PC-9 (cell line): Measurements from ENCODE around the gene OR52J3. TPM values are rescaled to one million over a fixed set of nuclear protein-coding genes. Genes with fewer than 3 reads are reported as not detected.

Experiments used
- BruUV-seq: library from RNA; stranded (reverse); fragments of 400-500 nt; replicated peaks from 2 replicates; lab custom pipeline; 2021; lab: Mats Ljungman, UMichigan
- CTCF ChIA-PET: fragments of 300-600 bp; sonication (Branson Sonifier 250); formaldehyde crosslinking; loops from one replicate; lab custom pipeline; 2022; ENCODE audit warnings: antibody characterized with exemption; lab: Charles Lee
- POLR2A ChIA-PET: fragments of 300-600 bp; sonication (Branson Sonifier 250); formaldehyde crosslinking; loops from one replicate; lab custom pipeline; 2022; ENCODE audit warnings: antibody characterized with exemption; ENCODE audit not compliant: unreplicated experiment; lab: Charles Lee
- DNase-seq, 2 experiments: peaks; one replicate each; pipeline versions ENCODE4 v3.0.0 to v3.0.0-alpha.2; 2015 to 2022; ENCODE audit warnings: mixed read lengths in 1 of 2
- H2AFZ ChIP-seq: fragments of 200-600 bp; sonication (generic); 2 replicates; pipeline ENCODE4 v1.8.1; 2017; ENCODE audit warnings: antibody characterized with exemption
- H3F3A ChIP-seq: fragments of 200-600 bp; sonication (generic); 2 replicates; pipeline ENCODE4 v1.8.1; 2017; ENCODE audit warnings: antibody characterized with exemption, mild to moderate bottlenecking, low read depth; ENCODE audit not compliant: insufficient read depth
- H3K27ac ChIP-seq: fragments of 200-600 bp; sonication (generic); 2 replicates; pipeline ENCODE4 v1.6.1; 2016; ENCODE audit warnings: mixed run types
- H3K27me3 ChIP-seq: fragments of 200-600 bp; sonication (generic); 2 replicates; pipeline ENCODE4 v1.6.1; 2016; ENCODE audit warnings: low read depth, mixed run types; ENCODE audit not compliant: insufficient read depth
- H3K36me3 ChIP-seq: fragments of 200-600 bp; sonication (generic); 2 replicates; pipeline ENCODE4 v1.6.1; 2016; ENCODE audit warnings: low read depth, mixed run types
- H3K4me1 ChIP-seq: fragments of 200-600 bp; sonication (generic); replicated peaks from 2 replicates; pipeline ENCODE4 v1.6.1; 2016; ENCODE audit warnings: mixed run types; ENCODE audit not compliant: insufficient read depth
- H3K4me2 ChIP-seq: fragments of 200-600 bp; sonication (generic); 2 replicates; pipeline ENCODE4 v1.6.1; 2017; ENCODE audit warnings: mixed run types
- H3K4me3 ChIP-seq: fragments of 200-600 bp; sonication (generic); 2 replicates; pipeline ENCODE4 v1.6.1; 2016; ENCODE audit warnings: mixed run types
- H3K79me2 ChIP-seq: fragments of 200-600 bp; sonication (generic); 2 replicates; pipeline ENCODE4 v1.6.1; 2017; ENCODE audit warnings: low read depth, mixed run types
- H3K9me2 ChIP-seq: fragments of 200-600 bp; sonication (generic); 2 replicates; pipeline ENCODE4 v1.8.1; 2017; ENCODE audit warnings: mild to moderate bottlenecking; ENCODE audit not compliant: insufficient read depth
- H3K9me3 ChIP-seq: fragments of 200-600 bp; sonication (generic); 2 replicates; pipeline ENCODE4 v1.8.1; 2016; ENCODE audit warnings: low read depth; ENCODE audit not compliant: insufficient read depth
- H4K20me1 ChIP-seq: fragments of 200-600 bp; sonication (generic); 2 replicates; pipeline ENCODE4 v1.8.1; 2017; ENCODE audit not compliant: insufficient read depth
- EZH2 ChIP-seq: fragments of 200-600 bp; sonication (generic); IDR thresholded peaks from 2 replicates; pipeline ENCODE4 v1.8.0; 2017; ENCODE audit warnings: antibody characterized with exemption, low read depth
- intact Hi-C: fragments of 100-400 bp; cut with micrococcal nuclease; formaldehyde crosslinking; loops from one replicate; pipeline ENCODE4 v1.10.0; 2022; ENCODE audit not compliant: unreplicated experiment
- total RNA-seq: library from RNA; stranded (reverse); gene quantifications from 2 replicates; pipeline ENCODE4 v1.2.3, GENCODE V29; 2021
- TF ChIP-seq, protein P1 (sequence below): fragments of 200-600 bp; sonication (generic); conservative IDR thresholded peaks from 2 replicates; pipeline ENCODE4 v1.6.1; 2017; ENCODE audit warnings: mixed run types, antibody characterized with exemption, mild to moderate bottlenecking, moderate library complexity

Gene OR52J3
- total RNA-seq, 1 experiment from 2014 or later, result not detected

DNA sequence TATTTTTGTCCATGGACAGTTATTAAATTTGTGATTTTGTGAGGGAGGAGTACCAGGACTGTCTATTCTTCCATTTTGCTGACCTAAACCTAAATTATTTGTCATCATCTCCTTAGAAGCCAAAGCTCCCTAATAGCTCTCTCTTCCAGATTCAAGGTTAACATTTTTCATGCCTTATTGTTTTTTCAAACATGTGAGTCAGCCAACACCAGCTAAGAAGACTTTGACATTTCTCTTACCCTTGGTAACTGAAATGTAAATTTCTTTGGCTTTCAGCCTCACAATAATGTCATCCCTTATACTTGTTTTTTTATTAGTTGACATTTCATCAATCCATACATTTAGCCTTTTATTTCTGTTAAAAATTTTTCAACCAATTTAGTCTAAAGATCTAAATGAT lies 42.2 kb downstream of the OR52J3 start:
- Histone ChIP-seq H3K27ac (no peak overlapping the region), H3K9me2 (no peaks in the 10 kb centered on the region), H4K20me1 (no peaks in the 10 kb centered on the region), H3K4me1 (no peaks in the 10 kb centered on the region), H3F3A (no peaks in the 10 kb centered on the region), H3K4me2 (no peak overlapping the region), H3K9me3 (no peaks in the 10 kb centered on the region), H3K27me3 (no peaks in the 10 kb centered on the region), H3K36me3 (no peaks in the 10 kb centered on the region), H3K4me3 (no peak overlapping the region), H2AFZ (no peak overlapping the region), H3K79me2 (no peaks in the 10 kb centered on the region)
- no TSS peak for BruUV-seq
- TF ChIP-seq, protein P1, sequence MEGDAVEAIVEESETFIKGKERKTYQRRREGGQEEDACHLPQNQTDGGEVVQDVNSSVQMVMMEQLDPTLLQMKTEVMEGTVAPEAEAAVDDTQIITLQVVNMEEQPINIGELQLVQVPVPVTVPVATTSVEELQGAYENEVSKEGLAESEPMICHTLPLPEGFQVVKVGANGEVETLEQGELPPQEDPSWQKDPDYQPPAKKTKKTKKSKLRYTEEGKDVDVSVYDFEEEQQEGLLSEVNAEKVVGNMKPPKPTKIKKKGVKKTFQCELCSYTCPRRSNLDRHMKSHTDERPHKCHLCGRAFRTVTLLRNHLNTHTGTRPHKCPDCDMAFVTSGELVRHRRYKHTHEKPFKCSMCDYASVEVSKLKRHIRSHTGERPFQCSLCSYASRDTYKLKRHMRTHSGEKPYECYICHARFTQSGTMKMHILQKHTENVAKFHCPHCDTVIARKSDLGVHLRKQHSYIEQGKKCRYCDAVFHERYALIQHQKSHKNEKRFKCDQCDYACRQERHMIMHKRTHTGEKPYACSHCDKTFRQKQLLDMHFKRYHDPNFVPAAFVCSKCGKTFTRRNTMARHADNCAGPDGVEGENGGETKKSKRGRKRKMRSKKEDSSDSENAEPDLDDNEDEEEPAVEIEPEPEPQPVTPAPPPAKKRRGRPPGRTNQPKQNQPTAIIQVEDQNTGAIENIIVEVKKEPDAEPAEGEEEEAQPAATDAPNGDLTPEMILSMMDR, result no peak
- TF ChIP-seq EZH2, result no peak
- ChIA-PET POLR2A (no interaction called here), CTCF (no interaction called here)
- intact Hi-C loops, result no loop called here
- no peak for DNase-seq

DNA sequence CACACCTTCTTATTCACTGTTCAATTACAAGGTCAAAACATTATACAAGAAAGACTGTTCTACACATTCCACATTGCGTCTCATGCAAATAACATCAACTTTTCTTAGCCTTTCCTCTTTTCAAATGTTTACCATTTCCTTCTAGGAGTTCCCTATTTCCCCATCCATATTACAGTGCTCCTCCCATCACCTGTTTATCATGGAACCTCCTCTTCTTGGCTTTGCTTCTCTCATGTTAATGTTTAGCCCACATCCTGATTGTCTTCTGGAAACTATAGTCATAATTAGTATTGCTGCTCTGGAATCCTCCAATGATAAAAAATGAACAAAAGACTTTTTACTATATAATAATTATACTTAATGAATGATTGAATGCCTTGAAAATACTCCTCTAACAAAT lies 44.3 kb downstream of the OR52J3 start:
- Histone ChIP-seq H3K4me1 (no peaks in the 10 kb centered on the region), H4K20me1 (no peaks in the 10 kb centered on the region), H3K27ac (no peak overlapping the region), H3K4me2 (no peak overlapping the region), H3K4me3 (no peak overlapping the region), H3K36me3 (no peaks in the 10 kb centered on the region), H3K79me2 (no peaks in the 10 kb centered on the region), H3F3A (no peaks in the 10 kb centered on the region), H3K9me3 (no peaks in the 10 kb centered on the region), H2AFZ (no peak overlapping the region), H3K27me3 (no peaks in the 10 kb centered on the region), H3K9me2 (no peaks in the 10 kb centered on the region)
- ChIA-PET POLR2A (no interaction called here), CTCF (no interaction called here)
- intact Hi-C loops, result no loop called here
- TF ChIP-seq EZH2, result no peak
- TF ChIP-seq, protein P1, result no peak
- BruUV-seq, result no TSS peak
- DNase-seq, result no peak

DNA sequence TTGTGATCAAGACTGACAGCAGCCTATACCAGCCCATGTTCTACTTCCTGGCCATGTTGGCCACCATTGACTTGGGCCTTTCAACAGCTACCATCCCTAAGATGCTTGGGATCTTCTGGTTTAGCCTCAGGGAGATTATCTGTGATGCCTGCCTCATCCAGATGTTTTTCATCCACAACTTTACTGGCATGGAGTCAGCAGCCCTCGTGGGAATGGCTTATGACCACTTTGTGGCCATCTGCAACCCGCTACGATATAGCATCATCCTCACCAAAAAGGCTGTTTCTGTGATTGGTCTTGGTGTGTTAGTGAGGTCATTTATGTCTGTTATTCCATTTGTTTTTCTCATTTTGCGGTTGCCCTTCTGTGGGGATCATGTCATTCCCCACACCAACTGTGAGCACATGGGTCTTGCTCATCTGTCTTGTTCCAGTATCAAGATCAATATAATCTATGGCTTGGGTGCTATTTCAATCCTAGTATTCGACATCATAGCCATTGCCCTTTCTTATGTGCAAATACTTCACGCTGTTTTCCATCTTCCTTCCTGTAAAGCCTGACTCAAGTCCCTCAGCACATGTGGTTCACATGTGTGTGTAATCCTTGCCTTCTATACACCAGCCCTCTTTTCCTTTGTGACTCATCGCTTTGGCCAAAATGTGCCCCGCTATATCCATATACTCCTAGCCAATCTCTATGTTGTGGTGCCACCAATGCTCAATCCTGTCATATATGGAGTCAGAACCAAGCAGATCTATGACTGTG lies 46.7 kb downstream of the OR52J3 start:
- H3K4me3 ChIP-seq, result no peak overlapping the region
- no peaks in the 10 kb centered on the region for H4K20me1 ChIP-seq
- H3K36me3 ChIP-seq, result no peaks in the 10 kb centered on the region
- no peak overlapping the region for H2AFZ ChIP-seq
- no peak for TF ChIP-seq EZH2
- TF ChIP-seq, protein P1, result no peak
- no peaks in the 10 kb centered on the region for H3F3A ChIP-seq
- no peaks in the 10 kb centered on the region for H3K27me3 ChIP-seq
- H3K4me2 ChIP-seq, result no peak overlapping the region
- H3K9me2 ChIP-seq, result no peaks in the 10 kb centered on the region
- no peaks in the 10 kb centered on the region for H3K79me2 ChIP-seq
- DNase-seq, result no peak
- H3K9me3 ChIP-seq, result no peaks in the 10 kb centered on the region
- no peaks in the 10 kb centered on the region for H3K4me1 ChIP-seq
- POLR2A ChIA-PET, result no interaction called here
- BruUV-seq, result no TSS peak
- intact Hi-C loops, result no loop called here
- no peak overlapping the region for H3K27ac ChIP-seq
- CTCF ChIA-PET, result no interaction called here
